HEK293T (cell line): Measurements from ENCODE around the gene HLA-F.

ENCODE experiments used
- CTBP1 ChIP-seq: fragments of 450-650 bp; IDR thresholded peaks from 2 replicates; pipeline ENCODE4 v1.6.1; 2016; ENCODE audit warnings: borderline replicate concordance
- HDGF ChIP-seq: fragments of 450-650 bp; IDR thresholded peaks from 2 replicates; pipeline ENCODE4 v1.6.1; 2017; ENCODE audit warnings: antibody characterized with exemption, borderline replicate concordance
- L3MBTL2 ChIP-seq: fragments of 450-650 bp; conservative IDR thresholded peaks from 2 replicates; pipeline ENCODE4 v1.6.1; 2016; ENCODE audit warnings: mild to moderate bottlenecking
- PKNOX1 ChIP-seq: fragments of 450-650 bp; IDR thresholded peaks from 2 replicates; pipeline ENCODE4 v1.6.1; 2016
- SP1 ChIP-seq: fragments of 450-650 bp; IDR thresholded peaks from 2 replicates; pipeline ENCODE4 v1.6.1; 2017
- SUZ12 ChIP-seq: fragments of 450-650 bp; IDR thresholded peaks from 2 replicates; pipeline ENCODE4 v1.6.1; 2016; ENCODE audit warnings: mild to moderate bottlenecking
- TARDBP ChIP-seq: fragments of 450-650 bp; IDR thresholded peaks from 2 replicates; pipeline ENCODE4 v1.6.1; 2016

GRCh38 chr6:29731281-29731680 is 8.0 kb downstream of the HLA-F start:
- no peak for TF ChIP-seq CTBP1
- TF ChIP-seq PKNOX1, result no peak
- no peak for TF ChIP-seq TARDBP
- no peak for TF ChIP-seq SP1
- TF ChIP-seq SUZ12, result no peak
- no peak for TF ChIP-seq L3MBTL2
- TF ChIP-seq HDGF, result no peak
